SJSA1 (cell line): ENCODE data around the gene PIK3CB. TPM values are rescaled to one million over a fixed set of nuclear protein-coding genes. Genes with fewer than 3 reads are reported as not detected.

Experiments used
- DNase-seq, 2 experiments: peaks; one replicate each; pipeline ENCODE4 v3.0.0-alpha.2; 2015 to 2020; ENCODE audit warnings: low spot score in 2 of 2, low read depth in 1 of 2
- H3K27ac ChIP-seq: fragments of 250-450 bp; sonication (Bioruptor Pico); 2 replicates; pipeline ENCODE4 v1.5.1; 2020; ENCODE audit warnings: mild to moderate bottlenecking, moderate library complexity
- H3K27me3 ChIP-seq: fragments of 250-450 bp; sonication (Bioruptor Pico); replicated peaks from 2 replicates; pipeline ENCODE4 v1.5.1; 2020; ENCODE audit warnings: mild to moderate bottlenecking, moderate library complexity
- H3K36me3 ChIP-seq: fragments of 250-450 bp; sonication (Bioruptor Pico); 2 replicates; pipeline ENCODE4 v1.5.1; 2020; ENCODE audit warnings: mild to moderate bottlenecking
- H3K4me1 ChIP-seq: fragments of 250-450 bp; sonication (Bioruptor Pico); replicated peaks from 2 replicates; pipeline ENCODE4 v1.6.1; 2021; ENCODE audit warnings: mild to moderate bottlenecking
- H3K4me3 ChIP-seq: fragments of 250-450 bp; sonication (Bioruptor Pico); 2 replicates; pipeline ENCODE4 v1.5.1; 2020; ENCODE audit warnings: mild to moderate bottlenecking
- H3K9me3 ChIP-seq: fragments of 250-450 bp; sonication (Bioruptor Pico); replicated peaks from 2 replicates; pipeline ENCODE4 v1.5.1; 2020; ENCODE audit warnings: mild to moderate bottlenecking
- total RNA-seq: library from RNA; depleted of rRNA; stranded (reverse); fragments of >200 nt; shearing (Covaris generic); gene quantifications from 2 replicates; pipeline ENCODE4 v1.2.3, GENCODE V29; 2014; rRNA removed

The PIK3CB gene
- 5.7 and 7.3 TPM in 2 replicates for total RNA-seq

DNA sequence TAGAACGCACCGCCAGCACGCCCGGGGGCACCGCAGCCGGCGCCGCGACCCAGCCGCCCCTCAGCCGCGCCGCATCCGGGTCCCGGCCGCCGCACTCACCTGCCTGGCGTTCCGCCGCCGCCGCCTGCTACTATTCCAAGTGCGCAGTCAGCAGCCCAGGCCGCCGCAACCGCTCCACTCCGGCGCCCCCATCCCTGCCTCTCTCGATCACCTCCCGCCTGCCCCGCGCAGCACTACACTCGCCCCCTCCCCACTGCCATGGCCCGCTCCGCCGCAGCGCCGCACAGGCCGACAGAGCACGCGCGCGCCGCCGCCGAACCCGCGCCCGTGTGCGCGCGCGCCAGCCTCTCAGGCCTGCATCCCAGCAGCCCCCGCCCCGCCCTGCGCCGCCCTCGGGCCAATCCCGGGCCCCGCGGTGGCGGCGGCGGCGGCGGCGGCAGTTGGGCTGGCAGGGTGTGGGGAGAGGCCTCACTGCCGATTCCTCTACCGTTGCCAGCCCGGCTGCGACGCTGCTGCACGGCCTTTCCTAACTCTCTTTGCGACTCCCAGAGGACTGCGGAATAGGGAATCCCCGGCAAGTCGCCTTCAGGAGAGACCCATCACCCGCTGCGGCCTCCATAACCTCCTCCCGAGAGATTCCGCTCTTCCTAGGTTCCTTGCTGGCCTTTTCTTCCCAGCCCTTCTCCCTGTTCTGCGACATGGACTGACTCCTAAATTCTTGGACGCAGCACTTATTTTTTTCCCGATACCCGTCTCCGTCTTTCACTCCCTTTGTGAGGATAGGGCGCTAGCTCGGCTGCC is at the start of gene PIK3CB:
TSS of gene PIK3CB (minus strand) at position 333 of the 801 bp plus-strand sequence. CDS start 75,585 bp downstream, outside the sequence.
- Histone ChIP-seq H3K27me3 (no peaks in the 10 kb centered on the region), H3K9me3 (no peaks in the 10 kb centered on the region; the same call in 1 of the 2 replicates), H3K36me3 (peaks cover 6% of the 10 kb centered on the region), H3K27ac (peak within 1 kb of the TSS; percentile 89), H3K4me3 (peak within 1 kb of the TSS; percentile 100), H3K4me1 (peaks cover 15% of the 10 kb centered on the region)
- peak; percentile 85 to 88 for DNase-seq

DNA sequence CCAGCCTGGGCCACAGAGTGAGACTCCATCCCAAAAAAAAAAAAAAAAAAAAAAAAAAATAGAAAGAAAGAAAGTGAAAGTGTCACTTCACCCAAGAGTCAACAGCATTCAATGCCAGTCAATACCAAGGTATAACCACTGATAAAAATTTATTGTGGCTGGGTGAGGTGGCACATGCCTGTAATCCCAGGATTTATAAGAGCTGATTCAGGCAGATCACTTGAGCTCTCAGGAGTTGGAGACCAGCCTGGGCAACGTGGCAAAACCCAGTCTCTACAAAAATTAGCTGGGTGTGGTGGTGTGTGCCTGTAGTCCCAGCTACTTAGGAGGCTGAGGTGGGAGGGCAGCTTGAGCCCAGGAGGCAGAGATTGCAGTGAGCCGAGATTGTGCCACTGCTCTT is 46.5 kb upstream of the PIK3CB start:
- DNase-seq, result no peak
- Histone ChIP-seq H3K27me3 (no peaks in the 10 kb centered on the region), H3K36me3 (no peaks in the 10 kb centered on the region), H3K4me3 (no peak overlapping the region), H3K4me1 (no peaks in the 10 kb centered on the region), H3K9me3 (no peaks in the 10 kb centered on the region), H3K27ac (no peak overlapping the region)

DNA sequence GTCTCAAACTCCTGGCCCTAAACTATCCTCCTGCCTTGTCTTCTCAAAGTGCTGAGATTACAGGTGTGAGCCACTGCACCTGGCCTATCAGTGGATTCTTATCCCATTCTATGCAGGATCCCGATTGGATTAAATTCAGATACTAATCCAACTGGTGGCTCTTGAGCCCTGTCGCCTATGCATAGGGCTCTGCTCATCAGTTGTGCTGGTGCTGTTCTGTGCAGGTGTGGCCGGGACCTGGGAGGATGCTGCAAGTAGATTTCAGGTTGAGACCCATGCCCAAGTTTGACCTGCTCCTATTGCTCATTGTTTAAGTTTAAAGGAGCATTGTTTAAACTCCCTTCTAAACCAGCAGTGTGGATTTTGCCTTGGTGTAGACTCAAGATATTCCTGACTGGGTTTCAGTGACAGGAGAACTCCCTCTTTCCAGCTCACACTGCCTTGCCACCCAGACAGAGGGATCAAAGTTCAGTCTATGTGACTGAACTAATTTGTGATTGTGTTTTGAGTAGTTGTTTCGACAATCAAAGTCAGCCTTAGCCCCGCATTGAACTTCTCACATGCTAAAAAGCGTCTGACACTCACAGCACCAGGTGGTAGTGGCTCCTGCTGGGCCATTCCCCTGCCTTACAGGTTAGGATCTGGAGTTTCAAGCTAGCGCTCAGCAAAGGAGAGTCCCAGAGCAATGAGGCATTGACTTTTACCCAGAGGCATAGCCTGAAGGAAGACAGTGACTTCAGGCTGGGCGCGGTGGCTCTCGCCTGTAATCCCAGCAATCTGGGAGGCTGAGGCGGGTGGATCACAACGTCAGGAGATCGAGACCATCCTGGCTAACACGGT is 45.0 kb upstream of the PIK3CB start:
- no peaks in the 10 kb centered on the region for H3K36me3 ChIP-seq
- no peak overlapping the region for H3K27ac ChIP-seq
- no peak overlapping the region for H3K4me3 ChIP-seq
- H3K4me1 ChIP-seq, result no peaks in the 10 kb centered on the region
- no peak for DNase-seq
- H3K27me3 ChIP-seq, result no peaks in the 10 kb centered on the region
- H3K9me3 ChIP-seq, result no peaks in the 10 kb centered on the region

DNA sequence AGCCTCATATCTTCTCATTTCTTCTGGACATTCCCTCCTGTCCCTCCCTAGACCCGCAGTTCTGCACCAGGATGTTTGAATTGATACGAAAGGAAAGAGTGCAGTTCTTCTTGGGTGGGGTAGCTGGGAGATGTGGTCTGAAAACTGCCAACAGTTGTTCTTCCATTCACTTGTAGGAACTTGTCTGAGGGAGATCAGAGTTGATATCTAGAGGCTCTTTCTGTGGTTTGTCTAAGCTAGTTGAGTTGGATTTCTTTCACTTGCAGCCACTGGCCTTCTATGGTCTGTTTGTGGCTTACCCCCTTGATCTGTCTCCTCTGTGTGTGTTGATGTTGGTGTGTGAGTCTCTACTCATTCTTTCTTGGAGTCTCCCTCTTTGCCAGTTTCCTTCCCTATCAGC is 42.5 kb upstream of the PIK3CB start:
- Histone ChIP-seq H3K27me3 (no peaks in the 10 kb centered on the region), H3K27ac (no peak overlapping the region), H3K4me1 (no peaks in the 10 kb centered on the region), H3K9me3 (no peaks in the 10 kb centered on the region), H3K36me3 (no peaks in the 10 kb centered on the region), H3K4me3 (no peak overlapping the region)
- no peak for DNase-seq

DNA sequence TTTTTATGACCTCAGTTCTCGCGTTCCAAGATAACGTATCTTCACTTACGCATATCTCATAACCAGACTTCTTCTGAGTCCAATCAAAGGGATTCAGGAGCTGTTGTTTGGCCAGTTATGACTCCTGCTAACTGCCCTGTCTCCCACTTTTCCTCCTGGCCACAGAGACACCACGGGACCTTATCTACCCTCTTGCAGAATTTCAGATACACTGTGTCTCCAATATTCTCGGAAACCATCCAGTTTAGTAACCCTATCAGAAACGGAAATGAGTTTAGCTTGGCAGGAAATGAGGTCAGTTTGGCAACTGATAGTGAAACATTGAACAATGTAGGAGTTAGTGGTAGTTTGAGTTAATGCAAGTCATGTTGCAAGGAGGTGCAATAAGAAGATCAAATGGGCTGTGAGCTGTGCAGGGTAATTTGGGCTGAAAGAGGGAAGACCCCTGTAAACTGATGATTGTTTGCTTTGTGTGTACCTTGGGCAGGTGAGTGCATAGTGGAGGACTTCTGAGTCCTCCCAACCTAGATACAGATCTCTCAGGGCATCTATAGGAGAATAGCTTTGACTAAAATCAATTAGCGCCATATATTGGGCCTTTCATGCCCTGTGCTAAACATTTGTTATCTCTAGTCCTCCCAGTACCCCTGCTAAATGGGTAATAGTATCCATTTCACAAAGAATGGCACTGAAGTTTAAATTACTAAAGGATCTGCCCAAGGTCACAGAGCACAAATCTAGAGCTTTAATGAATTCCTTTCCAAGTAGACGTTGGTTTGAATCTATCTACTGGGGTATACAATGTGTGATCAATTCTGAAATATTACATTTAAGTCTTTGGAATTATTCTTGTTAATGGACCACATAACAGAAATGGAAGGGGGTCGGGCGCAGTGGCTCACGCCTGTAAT is 41.3 kb upstream of the PIK3CB start:
- DNase-seq, result no peak
- Histone ChIP-seq H3K27ac (no peak overlapping the region), H3K4me1 (no peaks in the 10 kb centered on the region), H3K9me3 (no peaks in the 10 kb centered on the region), H3K4me3 (no peak overlapping the region), H3K27me3 (no peaks in the 10 kb centered on the region), H3K36me3 (no peaks in the 10 kb centered on the region)

DNA sequence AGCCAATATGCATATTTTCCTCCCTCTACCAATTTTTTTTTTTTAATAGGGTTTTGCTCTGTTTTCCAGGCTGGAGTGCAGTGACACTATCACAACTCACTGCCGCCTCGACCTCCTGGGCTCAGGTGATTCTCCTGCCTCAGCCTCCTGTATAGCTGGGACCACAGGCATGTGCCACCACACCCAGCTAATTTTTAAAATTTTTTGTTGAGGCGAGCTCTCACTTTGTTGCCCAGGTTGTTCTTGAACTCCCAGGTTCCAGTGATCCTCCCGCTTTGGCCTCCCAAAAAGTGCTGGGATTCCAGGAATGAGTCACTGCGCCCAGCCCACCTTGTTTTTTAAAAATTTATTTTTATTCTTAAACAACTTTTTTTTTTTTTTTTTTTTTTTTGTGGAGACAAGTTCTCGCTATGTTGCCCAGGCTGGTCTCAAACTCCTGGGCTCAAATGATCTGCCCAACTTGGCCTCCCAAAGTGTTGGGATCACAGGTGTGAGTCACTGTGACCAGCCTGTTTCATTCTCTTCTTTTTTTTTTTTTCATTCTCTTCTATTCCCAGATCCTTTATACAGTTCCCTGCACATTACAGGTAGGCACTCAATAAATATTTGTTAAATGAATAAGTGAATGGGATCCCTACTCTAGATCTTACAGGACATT is 40.5 kb upstream of the PIK3CB start:
- Histone ChIP-seq H3K4me1 (no peaks in the 10 kb centered on the region), H3K27ac (no peak overlapping the region), H3K9me3 (no peaks in the 10 kb centered on the region), H3K4me3 (no peak overlapping the region), H3K27me3 (no peaks in the 10 kb centered on the region), H3K36me3 (no peaks in the 10 kb centered on the region)
- DNase-seq, result no peak

DNA sequence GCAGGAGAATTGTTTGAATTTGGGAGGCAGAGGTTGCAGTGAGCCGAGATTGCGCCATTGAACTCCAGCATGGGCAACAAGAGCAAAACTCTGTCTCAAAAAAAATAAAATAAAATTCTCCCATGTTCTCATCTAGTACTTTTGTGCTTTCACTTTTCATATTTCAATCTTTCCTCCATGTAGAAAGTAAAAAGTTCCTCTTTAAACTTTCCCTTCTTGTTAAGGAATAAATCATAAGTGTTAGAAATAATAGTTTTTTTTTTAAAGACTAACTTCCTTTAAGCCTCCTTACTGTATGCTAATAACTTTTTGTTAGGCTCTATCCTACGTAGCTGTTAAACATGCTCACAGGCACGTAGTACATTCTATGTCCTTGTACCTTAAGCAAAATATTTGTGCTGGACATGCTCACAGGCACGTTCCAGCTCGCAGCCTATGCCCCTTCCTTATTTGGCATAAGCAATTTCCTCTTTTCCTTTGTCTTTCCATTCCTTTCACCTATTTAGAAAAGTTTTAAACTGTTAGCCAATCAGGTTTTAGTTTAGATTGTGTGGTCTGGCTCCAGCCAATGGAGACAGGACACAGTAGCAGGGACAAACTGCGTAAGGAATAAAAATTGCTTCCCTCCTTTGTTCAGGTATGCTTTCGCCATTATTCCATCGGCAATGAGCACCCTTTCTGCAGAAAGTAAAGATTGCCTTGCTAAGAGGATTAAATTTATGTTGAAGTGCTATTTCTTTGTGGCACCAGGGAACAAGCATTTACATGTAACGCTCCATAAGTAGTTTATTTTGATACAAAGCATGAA is 38.9 kb upstream of the PIK3CB start:
- Histone ChIP-seq H3K4me1 (no peaks in the 10 kb centered on the region), H3K36me3 (no peaks in the 10 kb centered on the region), H3K27me3 (no peaks in the 10 kb centered on the region), H3K4me3 (no peak overlapping the region), H3K9me3 (no peaks in the 10 kb centered on the region), H3K27ac (no peak overlapping the region)
- DNase-seq, result no peak

DNA sequence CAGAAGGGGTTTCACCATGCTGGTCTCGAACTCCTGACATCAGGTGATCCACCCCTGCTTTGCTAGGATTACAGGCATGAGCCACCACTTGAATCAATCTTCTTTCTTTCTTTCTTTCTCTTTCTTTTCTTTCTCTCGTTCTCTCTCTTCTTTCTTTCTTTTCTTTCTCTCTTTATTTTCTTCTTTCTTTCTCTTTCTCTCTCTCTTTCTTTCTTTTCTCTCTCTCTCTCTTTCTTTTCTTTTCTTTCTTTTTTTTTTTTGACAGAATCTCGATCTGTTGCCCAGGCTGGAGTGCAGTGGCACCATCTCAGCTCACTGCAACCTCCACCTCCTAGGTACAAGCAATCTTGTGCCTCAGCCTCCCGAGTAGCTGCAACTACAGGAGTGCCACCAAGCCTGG is 37.9 kb upstream of the PIK3CB start:
- no peak for DNase-seq
- Histone ChIP-seq H3K36me3 (no peaks in the 10 kb centered on the region), H3K27me3 (no peaks in the 10 kb centered on the region), H3K9me3 (no peaks in the 10 kb centered on the region), H3K27ac (no peak overlapping the region), H3K4me1 (no peaks in the 10 kb centered on the region), H3K4me3 (no peak overlapping the region)

DNA sequence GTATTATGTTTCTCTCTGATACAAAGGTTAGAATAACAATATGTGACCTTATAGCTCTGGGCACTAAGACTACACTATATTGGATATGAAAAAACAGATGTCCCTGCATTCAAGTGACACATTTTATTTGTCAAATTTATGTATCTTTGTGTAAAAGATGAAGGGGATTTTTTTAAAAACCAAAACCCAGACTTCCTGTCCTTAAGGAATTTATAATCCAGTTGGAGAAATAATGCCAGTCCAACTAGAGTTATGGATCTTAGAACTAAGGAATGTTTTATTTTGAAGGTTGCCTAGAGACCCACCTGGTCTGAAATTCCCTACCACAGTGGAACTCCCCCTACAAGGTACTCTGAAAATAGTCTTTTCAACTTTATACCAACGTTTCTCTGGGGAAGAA is 33.3 kb upstream of the PIK3CB start:
- peaks cover 7% of the 10 kb centered on the region for H3K4me1 ChIP-seq
- no peak for DNase-seq
- H3K4me3 ChIP-seq, result no peak overlapping the region
- H3K9me3 ChIP-seq, result no peaks in the 10 kb centered on the region
- no peaks in the 10 kb centered on the region for H3K36me3 ChIP-seq
- H3K27ac ChIP-seq, result no peak overlapping the region
- no peaks in the 10 kb centered on the region for H3K27me3 ChIP-seq

DNA sequence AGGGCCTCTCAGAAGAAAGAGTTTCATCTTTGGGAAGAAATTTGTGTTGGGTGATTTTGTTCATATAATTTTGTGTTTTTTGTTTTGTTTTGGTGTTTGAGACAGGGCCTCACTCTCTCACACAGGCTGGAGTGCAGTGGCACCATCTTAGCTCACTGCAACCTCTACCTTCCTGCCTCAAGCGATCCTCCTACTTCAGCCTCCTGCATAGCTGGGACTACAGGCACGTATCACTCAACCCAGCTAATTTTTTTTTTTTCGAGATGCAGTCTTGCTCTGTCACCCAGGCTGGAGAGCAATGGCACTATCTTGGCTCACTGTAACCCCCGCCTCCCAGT is 29.0 kb upstream of the PIK3CB start:
- Histone ChIP-seq H3K36me3 (no peaks in the 10 kb centered on the region), H3K27ac (no peak overlapping the region), H3K9me3 (no peaks in the 10 kb centered on the region), H3K4me3 (no peak overlapping the region), H3K27me3 (no peaks in the 10 kb centered on the region), H3K4me1 (peaks cover 12% of the 10 kb centered on the region)
- DNase-seq, result no peak

DNA sequence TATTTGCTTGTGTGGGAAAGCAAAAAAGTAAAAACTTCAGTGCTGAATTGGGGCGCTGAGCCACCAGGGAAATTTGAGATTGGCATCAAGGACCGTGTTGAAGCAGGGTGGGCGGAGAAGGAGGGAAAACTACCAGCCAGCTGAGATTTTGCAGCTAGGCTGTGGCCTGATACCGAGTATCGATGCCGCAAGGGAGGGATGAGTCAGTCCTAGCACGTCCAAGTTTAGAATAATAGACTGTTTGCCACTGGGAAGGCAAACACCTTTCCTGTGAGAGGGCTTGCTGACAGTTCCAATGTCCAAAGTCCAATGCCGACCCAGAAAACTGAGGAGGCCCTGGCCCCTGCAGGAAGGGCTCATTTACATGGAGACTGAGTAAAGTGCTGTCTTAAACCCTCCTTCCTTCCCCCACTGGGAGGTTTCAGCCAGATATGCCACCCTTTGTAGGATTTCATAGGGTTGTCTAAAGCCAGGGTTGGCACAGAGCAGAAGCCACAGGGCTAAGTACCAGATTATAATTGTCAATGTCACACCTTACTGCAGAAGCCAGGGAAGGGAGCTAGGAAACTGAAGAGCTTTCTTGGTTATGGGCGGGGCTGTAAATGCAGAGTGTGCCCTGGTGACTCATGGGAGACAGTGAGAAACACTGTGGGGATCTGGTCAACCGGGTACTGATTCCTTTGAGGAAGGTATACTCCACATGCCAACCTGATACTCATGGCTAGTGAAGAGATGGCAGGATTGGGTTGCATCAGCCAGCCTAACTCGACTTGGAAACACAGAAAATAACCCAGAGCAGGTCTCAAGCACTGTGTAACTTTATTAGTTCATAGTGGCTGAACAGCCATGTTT is 28.4 kb upstream of the PIK3CB start:
- Histone ChIP-seq H3K4me3 (no peak overlapping the region), H3K27ac (0 out of 2 replicates have a peak overlapping the region, but pooled peaks have one; percentile 14), H3K27me3 (no peaks in the 10 kb centered on the region), H3K4me1 (peaks cover 12% of the 10 kb centered on the region), H3K9me3 (no peaks in the 10 kb centered on the region), H3K36me3 (no peaks in the 10 kb centered on the region)
- peak; percentile 16 to 44 for DNase-seq

DNA sequence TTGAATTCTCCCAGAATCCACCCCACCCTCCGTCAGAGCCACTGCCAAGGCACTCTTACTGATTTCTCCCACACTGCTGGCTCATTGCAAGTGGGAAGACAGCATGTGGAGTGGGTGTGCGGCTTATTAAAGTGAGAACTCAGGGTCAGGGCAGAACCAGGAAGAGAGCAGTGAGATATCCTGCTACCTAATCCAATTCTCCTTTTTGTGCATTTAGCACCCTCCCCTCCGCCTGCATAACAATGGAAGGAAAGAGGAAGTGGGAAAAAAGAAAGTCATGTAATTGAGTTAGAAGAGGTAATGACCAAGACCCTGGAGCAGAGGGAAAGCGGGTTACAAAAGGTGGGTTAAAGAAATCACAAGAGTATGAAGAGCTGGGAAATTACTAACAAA is 27.8 kb upstream of the PIK3CB start:
- Histone ChIP-seq H3K36me3 (no peaks in the 10 kb centered on the region), H3K27me3 (no peaks in the 10 kb centered on the region), H3K9me3 (no peaks in the 10 kb centered on the region), H3K27ac (no peak overlapping the region), H3K4me1 (peaks cover 12% of the 10 kb centered on the region), H3K4me3 (no peak overlapping the region)
- DNase-seq, result peak in 1 of 2 experiments; percentile 2
